Chondrocyte (in vitro differentiated cells): ENCODE results near the gene ZNF888. TPM values are rescaled to one million over a fixed set of nuclear protein-coding genes. Genes with fewer than 3 reads are reported as not detected.

Experiments
- DNase-seq: peaks from one replicate; pipeline ENCODE4 v3.0.0; 2021; ENCODE audit warnings: mixed read lengths, low spot score
- H3K27ac Mint-ChIP-seq: one replicate; pipeline ENCODE4 v1.8.0; 2021; ENCODE audit warnings: mild to moderate bottlenecking, moderate library complexity, mixed read lengths; ENCODE audit not compliant: unreplicated experiment
- H3K27me3 Mint-ChIP-seq: 2 replicates; pipeline ENCODE4 v1.8.0; 2021; ENCODE audit warnings: low read depth, mixed read lengths
- H3K36me3 Mint-ChIP-seq: 2 replicates; pipeline ENCODE4 v1.8.0; 2021; ENCODE audit warnings: low read depth, mixed read lengths
- H3K4me1 Mint-ChIP-seq: 2 replicates; pipeline ENCODE4 v1.8.0; 2021; ENCODE audit warnings: low read depth, mild to moderate bottlenecking, mixed read lengths
- H3K4me3 Mint-ChIP-seq: one replicate; pipeline ENCODE4 v1.8.0; 2021; ENCODE audit warnings: mild to moderate bottlenecking, moderate library complexity, mixed read lengths; ENCODE audit not compliant: unreplicated experiment
- H3K9me3 Mint-ChIP-seq: 2 replicates; pipeline ENCODE4 v1.8.0; 2021; ENCODE audit warnings: low read depth, mixed read lengths
- CTCF ChIP-seq: fragments of 200-600 bp; sonication (generic); IDR thresholded peaks from 2 replicates; pipeline ENCODE4 v1.5.0; 2021; ENCODE audit warnings: antibody characterized with exemption, mild to moderate bottlenecking, moderate library complexity
- total RNA-seq: library from RNA; stranded (reverse); gene quantifications from 3 replicates; pipeline ENCODE4 v1.2.1, GENCODE V29; 2021

The ZNF888 gene
- total RNA-seq, 1 donor from 2014 or later = 4.4 TPM

GRCh38 chr19:52959613-52960295 is 36.5 kb upstream of the ZNF888 start:
- DNase-seq = no peak
- H3K9me3 Mint-ChIP-seq = peaks cover 33% of the 10 kb centered on the region
- H3K4me3 Mint-ChIP-seq = no peak overlapping the region
- H3K27ac Mint-ChIP-seq = no peak overlapping the region
- no peaks in the 10 kb centered on the region for H3K27me3 Mint-ChIP-seq
- peaks cover 31% of the 10 kb centered on the region for H3K36me3 Mint-ChIP-seq
- no peak for TF ChIP-seq CTCF
- H3K4me1 Mint-ChIP-seq = peaks cover 27% of the 10 kb centered on the region

- DNase-seq = no peak
- H3K27me3 Mint-ChIP-seq = no peaks in the 10 kb centered on the region
- H3K36me3 Mint-ChIP-seq = peaks cover 46% of the 10 kb centered on the region
- peaks cover 43% of the 10 kb centered on the region for H3K9me3 Mint-ChIP-seq
- H3K4me3 Mint-ChIP-seq = no peak overlapping the region
- H3K27ac Mint-ChIP-seq = no peak overlapping the region
- H3K4me1 Mint-ChIP-seq = peaks cover 14% of the 10 kb centered on the region
- TF ChIP-seq CTCF = no peak
Observed at GRCh38 chr19:52957591-52957990, 34.4 kb upstream of the ZNF888 start.

- no peak overlapping the region for H3K27ac Mint-ChIP-seq
- peaks cover 50% of the 10 kb centered on the region for H3K9me3 Mint-ChIP-seq
- no peak overlapping the region for H3K4me3 Mint-ChIP-seq
- no peak for DNase-seq
- H3K36me3 Mint-ChIP-seq = peaks cover 53% of the 10 kb centered on the region
- H3K4me1 Mint-ChIP-seq = peaks cover 10% of the 10 kb centered on the region
- no peaks in the 10 kb centered on the region for H3K27me3 Mint-ChIP-seq
- TF ChIP-seq CTCF = no peak
Observed at GRCh38 chr19:52956917-52957316, 33.7 kb upstream of the ZNF888 start.

GRCh38 chr19:52949422-52949821 is 26.2 kb upstream of the ZNF888 start:
- TF ChIP-seq CTCF = no peak
- H3K4me1 Mint-ChIP-seq = peaks cover 4% of the 10 kb centered on the region
- no peak for DNase-seq
- peaks cover 47% of the 10 kb centered on the region for H3K36me3 Mint-ChIP-seq
- H3K27me3 Mint-ChIP-seq = no peaks in the 10 kb centered on the region
- H3K27ac Mint-ChIP-seq = no peak overlapping the region
- H3K9me3 Mint-ChIP-seq = peaks cover 55% of the 10 kb centered on the region
- H3K4me3 Mint-ChIP-seq = no peak overlapping the region

- Mint-ChIP-seq H3K36me3 (peaks cover 41% of the 10 kb centered on the region), H3K27me3 (no peaks in the 10 kb centered on the region), H3K4me1 (peaks cover 6% of the 10 kb centered on the region), H3K27ac (no peak overlapping the region), H3K9me3 (peaks cover 52% of the 10 kb centered on the region), H3K4me3 (no peak overlapping the region)
- TF ChIP-seq CTCF = no peak
- DNase-seq = no peak
Observed at GRCh38 chr19:52948025-52948770, 25.0 kb upstream of the ZNF888 start.
